Hematopoietic multipotent progenitor cell (in vitro differentiated cells): Measurements from ENCODE around the gene ENAH. TPM values are rescaled to one million over a fixed set of nuclear protein-coding genes. Genes with fewer than 3 reads are reported as not detected.
A peak's percentile ranks its signal among the peaks of the same experiment; 100 is the strongest.

ENCODE experiments used
- DNase-seq, 3 donors: peaks; one replicate each; pipeline ENCODE4 v3.0.0-alpha.2; 2011 to 2015; ENCODE audit warnings: low read depth in 2 of 3, low spot score in 2 of 3
- total RNA-seq: library from RNA; depleted of rRNA; stranded (reverse); fragments of >200 nt; gene quantifications from one replicate; pipeline ENCODE4 v1.2.3, GENCODE V29; 2012

The ENAH gene
- total RNA-seq, 1 donor = 0.54 TPM

DNA sequence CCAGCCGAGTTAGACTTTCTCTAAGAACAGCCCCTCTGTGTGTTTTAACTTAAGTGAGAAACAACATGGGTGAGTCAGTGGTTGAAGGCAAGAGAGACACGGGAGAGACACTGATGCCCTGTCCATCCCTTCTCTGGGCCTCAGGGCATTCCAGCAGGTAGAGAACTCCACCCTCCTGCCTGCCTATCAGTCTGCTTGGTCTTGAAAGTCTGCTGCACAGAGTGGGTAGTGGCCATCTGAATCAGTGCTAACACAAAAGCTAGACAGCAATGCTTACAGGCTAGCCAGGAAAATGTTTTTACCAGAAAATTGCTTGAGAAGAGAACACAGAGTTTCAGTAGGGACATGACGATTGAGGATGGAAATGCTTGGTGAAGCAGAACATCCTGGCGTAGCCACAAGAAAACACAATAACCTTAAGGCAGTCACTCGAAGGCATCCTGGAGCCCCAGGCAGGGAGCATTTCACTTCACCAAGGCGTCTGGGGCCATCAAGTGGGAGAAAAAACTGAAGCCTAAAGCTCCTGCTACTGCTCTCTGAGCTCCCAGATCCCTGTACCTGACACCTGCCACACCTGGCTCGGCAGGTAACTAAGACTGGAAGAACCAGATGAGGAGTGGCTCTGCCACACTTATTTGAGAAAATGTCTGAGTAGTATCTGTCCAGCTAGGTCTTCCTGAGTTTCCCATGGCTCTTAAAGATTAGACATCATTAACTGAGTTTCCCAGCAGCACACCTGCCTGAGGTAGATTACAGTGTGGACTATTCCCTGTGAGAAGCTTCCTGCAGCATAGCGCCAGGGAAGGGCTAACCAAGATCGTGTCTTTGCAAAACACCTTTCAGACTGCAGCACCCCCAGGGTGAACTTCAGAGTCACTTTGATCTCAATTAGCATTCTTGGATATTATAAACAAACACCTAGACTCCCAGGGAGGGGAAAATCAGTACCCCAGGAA lies 207.0 kb downstream of the ENAH start:
- peak in 1 of 3 donors; percentile 31 for DNase-seq

DNA sequence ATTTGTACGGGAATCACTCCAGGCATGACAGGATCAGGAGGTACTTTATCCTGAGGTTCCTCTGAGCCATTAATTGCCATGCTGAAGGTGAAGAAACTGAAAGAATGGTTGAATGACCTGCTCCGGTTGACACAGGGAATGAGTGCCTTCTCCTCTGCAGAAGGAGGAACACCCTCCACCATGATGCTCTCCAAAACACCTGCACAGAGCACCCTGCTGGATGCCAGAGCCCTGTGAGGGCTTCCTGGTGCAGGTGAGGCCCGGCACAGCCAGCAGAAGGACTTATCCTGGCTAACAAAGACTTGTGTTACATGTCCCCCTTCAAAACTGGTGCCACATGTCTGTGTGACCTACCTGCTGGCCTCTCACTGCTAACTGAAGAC lies 210.8 kb downstream of the ENAH start:
- DNase-seq = no peak

DNA sequence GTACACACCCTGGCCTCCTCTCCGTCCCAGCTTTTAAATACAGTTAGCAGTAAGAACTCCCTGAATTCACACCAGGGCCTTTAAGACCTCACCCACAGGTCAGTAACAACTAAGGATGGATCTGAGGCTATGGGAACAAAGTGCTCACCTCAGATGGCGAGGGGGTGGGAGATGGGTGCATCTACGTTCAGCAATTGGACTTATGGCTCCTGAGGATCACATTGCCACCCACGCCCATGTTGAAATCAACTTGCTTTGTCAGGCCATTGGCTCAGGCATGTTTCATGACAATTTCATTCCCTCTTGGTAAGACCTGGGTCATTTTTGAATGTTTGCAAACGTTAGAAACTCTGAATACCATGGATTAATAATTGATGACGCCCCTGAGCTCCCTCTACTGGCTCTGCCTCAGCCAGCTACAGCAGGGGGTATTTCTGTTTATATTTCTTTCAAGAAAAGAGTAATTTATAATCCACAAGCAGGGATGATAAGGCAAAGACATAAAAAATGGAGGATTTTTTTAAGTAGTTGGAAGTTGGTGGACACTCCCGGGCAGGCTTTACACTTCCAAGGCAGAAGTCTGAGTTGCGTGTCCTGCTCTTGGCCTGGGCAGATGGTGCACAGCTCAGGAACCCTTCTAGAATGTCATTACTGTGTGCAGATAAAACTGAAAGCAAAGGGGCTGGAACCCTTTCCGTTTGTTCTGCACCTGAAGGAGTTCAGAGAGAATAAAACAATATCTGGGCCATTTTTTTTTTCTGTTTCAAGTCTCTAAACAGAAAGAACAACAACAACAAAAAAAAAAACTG lies 211.4 kb downstream of the ENAH start:
- DNase-seq = peak in 1 of 3 donors; percentile 41

DNA sequence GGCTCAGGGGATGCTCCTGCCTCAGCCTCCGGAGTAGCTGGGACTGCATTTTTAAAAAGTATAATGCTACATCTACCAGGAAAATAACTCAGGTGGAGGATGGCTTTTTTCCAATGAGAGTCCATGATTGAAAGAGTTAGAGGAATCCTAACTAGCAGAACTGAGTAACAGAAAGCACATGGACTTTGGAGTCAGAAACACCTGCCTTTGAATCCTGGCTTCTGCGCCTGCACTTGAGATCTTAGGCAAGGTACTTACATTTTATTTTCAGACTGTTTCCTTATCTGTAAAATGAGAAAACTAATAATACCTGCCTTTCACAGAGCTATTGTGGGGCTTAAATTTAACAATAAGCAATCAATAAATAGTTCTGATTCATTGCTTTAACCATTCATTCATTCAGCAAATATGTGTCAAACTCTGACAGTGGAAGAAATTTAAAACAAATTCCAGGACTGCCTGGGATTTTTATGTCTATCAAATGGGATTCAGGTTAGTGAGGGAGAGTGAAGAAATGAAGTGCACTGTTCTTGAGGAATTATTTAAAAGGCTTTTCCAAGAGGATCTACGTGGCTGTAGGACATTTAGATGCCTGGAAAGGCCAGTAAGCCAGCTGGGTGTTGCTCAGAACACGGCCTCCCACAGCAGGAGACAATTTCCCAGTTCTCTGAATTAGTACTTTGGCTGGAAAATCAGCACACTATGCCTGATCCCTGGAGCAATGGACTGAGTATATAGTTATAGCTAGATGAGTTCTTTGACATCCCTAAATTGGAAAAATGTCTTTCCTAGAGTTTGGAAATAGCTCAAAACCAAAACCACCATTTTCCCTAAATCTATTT lies 212.3 kb downstream of the ENAH start:
- no peak for DNase-seq

DNA sequence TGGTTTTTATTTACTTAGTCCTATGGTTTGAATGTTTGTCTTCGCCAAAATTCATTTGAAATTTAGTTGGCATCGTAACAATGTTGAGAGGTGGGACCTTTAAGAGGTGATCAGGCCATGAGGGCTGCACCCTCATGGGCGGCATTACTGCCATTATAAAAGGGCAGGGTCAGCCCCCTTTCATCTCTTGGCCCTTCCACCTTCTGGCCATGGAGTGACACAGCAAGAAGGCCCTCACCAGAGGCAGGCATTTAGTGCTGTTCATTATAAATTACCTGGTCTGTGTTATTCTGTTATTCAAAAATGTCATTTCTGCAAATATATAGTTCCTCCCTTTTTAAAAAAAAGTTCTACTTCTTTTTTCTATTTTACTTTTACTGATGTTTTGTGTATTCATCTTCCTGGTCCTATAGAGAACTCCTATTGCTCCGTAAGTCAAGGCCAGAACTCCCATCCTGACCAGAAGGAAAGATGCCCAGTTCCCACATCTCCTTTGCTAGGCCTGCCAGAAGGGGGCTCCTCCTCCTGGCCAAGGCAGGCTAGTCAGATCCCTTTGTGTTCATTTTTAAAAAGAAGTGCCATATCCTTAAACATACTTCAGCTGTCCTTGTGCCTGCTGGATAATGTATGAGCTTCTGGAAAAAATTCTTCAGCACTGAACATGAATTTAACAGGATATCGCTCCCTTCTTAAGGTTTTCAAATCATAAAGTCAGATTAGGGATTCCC lies 215.0 kb downstream of the ENAH start:
- DNase-seq = no peak

Other genes starting within 250 kb of the ENAH start
- 51.7 TPM for gene LBR, start 225.1 kb downstream of the ENAH start, total RNA-seq
- gene SRP9, start 124.7 kb upstream of the ENAH start, total RNA-seq = 126 TPM
- 3.2 TPM for gene EPHX1, start 157.0 kb upstream of the ENAH start, total RNA-seq
- 70.0 TPM for gene TMEM63A, start 229.3 kb upstream of the ENAH start, total RNA-seq
- under 0.01 TPM for gene LEFTY1, start 236.0 kb upstream of the ENAH start, total RNA-seq